Measurements from ENCODE around the gene STK38L. TPM values are rescaled to one million over a fixed set of nuclear protein-coding genes. Genes with fewer than 3 reads are reported as not detected.

The STK38L gene
- total RNA-seq, 1 experiment from 2014 or later = 25.2 TPM

- Histone ChIP-seq H3K27me3 (ENCODE audit: control insufficient read depth, insufficient read depth, low read length) (no peaks in the 10 kb centered on the region), H3K4me1 (ENCODE audit: control insufficient read depth, insufficient read depth, low read length) (no peaks in the 10 kb centered on the region), H3K4me3 (ENCODE audit: low read depth in 2 of 2, low read length in 2 of 2) (no peak overlapping the region), H3K9me3 (ENCODE audit: control insufficient read depth, insufficient read depth, low read depth, low read length) (no peaks in the 10 kb centered on the region), H3K36me3 (ENCODE audit: control insufficient read depth, insufficient read depth, low read length) (no peaks in the 10 kb centered on the region), H3K27ac (ENCODE audit: low read length) (no peak overlapping the region)
- DNase-seq (ENCODE audit: low read depth, low spot score) (no peak), ATAC-seq (0 out of 2 replicates have a peak, but pooled peaks have one; percentile 56)
- TF ChIP-seq POLR2AphosphoS5 (IDR thresholded peaks at IDR 0.05; ENCODE audit: low read depth, low read length) (no peak), SIN3A (IDR thresholded peaks at IDR 0.05; ENCODE audit: borderline replicate concordance, insufficient read depth, low read depth, low read length) (no peak), TCF7L2 (IDR thresholded peaks at IDR 0.05; ENCODE audit: low read depth, low read length) (no peak), REST (IDR thresholded peaks at IDR 0.05; ENCODE audit: insufficient read depth in 1 of 2, low read depth in 2 of 2, low read length in 1 of 2) (no peak), CTCF (IDR thresholded peaks at IDR 0.05) (no peak)
- intact Hi-C loops (cut with micrococcal nuclease; ENCODE audit: unreplicated experiment) (no loop called here), in situ Hi-C loops (cut with HindIII; ENCODE audit: low pct_unique_long_range_greater_than_20kb, low sequenced_read_pairs) (no loop called here)
- ChIA-PET CTCF (no interaction called here), POLR2A (no interaction called here)
- BruUV-seq (replicated peaks) = no TSS peak
Observed at GRCh38 chr12:27236498-27236897, 7.6 kb upstream of the STK38L start.

GRCh38 chr12:27237790-27238771 is 6.0 kb upstream of the STK38L start:
- CTCF ChIA-PET = no interaction called here
- TF ChIP-seq TCF7L2 (IDR thresholded peaks at IDR 0.05; ENCODE audit: low read depth, low read length) (no peak), SIN3A (IDR thresholded peaks at IDR 0.05; ENCODE audit: borderline replicate concordance, insufficient read depth, low read depth, low read length) (no peak), POLR2AphosphoS5 (IDR thresholded peaks at IDR 0.05; ENCODE audit: low read depth, low read length) (no peak), REST (IDR thresholded peaks at IDR 0.05; ENCODE audit: insufficient read depth in 1 of 2, low read depth in 2 of 2, low read length in 1 of 2) (no peak), CTCF (IDR thresholded peaks at IDR 0.05) (no peak; the same call in 1 of the 2 replicates)
- no peaks in the 10 kb centered on the region for H3K4me1 ChIP-seq (ENCODE audit: control insufficient read depth, insufficient read depth, low read length)
- H3K27me3 ChIP-seq (ENCODE audit: control insufficient read depth, insufficient read depth, low read length) = no peaks in the 10 kb centered on the region
- intact Hi-C loops (cut with micrococcal nuclease; ENCODE audit: unreplicated experiment) = no loop called here
- DNase-seq (ENCODE audit: low read depth, low spot score) (no peak), ATAC-seq (no peak)
- POLR2A ChIA-PET = interaction anchor here (0.7 to 0.8 kb wide), 2 partner anchors 43 to 97 kb away, joined by 3 to 4 read pairs; no protein-coding TSS in a partner anchor
- in situ Hi-C loops (cut with HindIII; ENCODE audit: low pct_unique_long_range_greater_than_20kb, low sequenced_read_pairs) = no loop called here
- H3K36me3 ChIP-seq (ENCODE audit: control insufficient read depth, insufficient read depth, low read length) = no peaks in the 10 kb centered on the region
- no peak overlapping the region for H3K27ac ChIP-seq (ENCODE audit: low read length)
- H3K9me3 ChIP-seq (ENCODE audit: control insufficient read depth, insufficient read depth, low read depth, low read length) = no peaks in the 10 kb centered on the region
- H3K4me3 ChIP-seq (ENCODE audit: low read depth in 2 of 2, low read length in 2 of 2) = no peak overlapping the region
- no TSS peak for BruUV-seq (replicated peaks)
